PFSK-1 (cell line): ENCODE measurements around the gene ID2.

Experiments used
- FOXP2 ChIP-seq: optimal IDR thresholded peaks from 2 replicates; pipeline ENCODE3; 2011; ENCODE audit warnings: borderline replicate concordance, control low read depth, inconsistent platforms; ENCODE audit not compliant: insufficient read depth; ENCODE audit errors: extremely low read length, extremely low read depth
- POLR2AphosphoS5 ChIP-seq: IDR thresholded peaks from 2 replicates; pipeline ENCODE4 v1.6.1; 2012; ENCODE audit warnings: low read depth, mild to moderate bottlenecking, control low read depth, low read length, moderate library complexity
- TAF1 ChIP-seq: IDR thresholded peaks from 2 replicates; pipeline ENCODE4 v1.6.1; 2012; ENCODE audit warnings: low read length, control low read depth, borderline replicate concordance; ENCODE audit not compliant: insufficient read depth
- TF ChIP-seq, protein P1 (sequence below), 2 experiments: IDR thresholded peaks; 2 replicates each; pipeline versions ENCODE4 v1.6.1 to v1.8.0; 2011 to 2012; ENCODE audit warnings: low read depth in 2 of 2, low read length in 2 of 2, control low read depth in 1 of 2, inconsistent platforms in 1 of 2, mild to moderate bottlenecking in 1 of 2, moderate library complexity in 1 of 2; ENCODE audit not compliant: insufficient read depth in 1 of 2

DNA sequence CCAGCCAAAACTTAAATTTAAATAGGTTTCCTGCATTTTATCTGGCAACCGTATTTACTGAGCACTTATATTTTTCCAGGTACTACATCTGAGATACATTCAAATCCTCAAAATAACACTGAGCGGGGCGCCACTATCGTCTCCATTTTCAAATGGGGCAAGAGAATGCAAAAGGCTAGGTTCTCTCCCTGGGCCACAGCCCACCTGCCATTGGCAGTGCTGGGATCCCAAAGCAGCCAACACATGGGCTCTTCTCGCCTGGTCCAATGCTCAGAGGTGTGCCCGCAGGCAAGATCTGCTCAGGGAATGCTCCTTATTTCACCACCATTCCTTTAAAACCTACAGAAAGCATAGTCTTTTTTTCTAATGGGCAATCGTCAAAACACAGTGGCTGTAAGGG is 11.3 kb upstream of the ID2 start:
- TF ChIP-seq, protein P1, sequence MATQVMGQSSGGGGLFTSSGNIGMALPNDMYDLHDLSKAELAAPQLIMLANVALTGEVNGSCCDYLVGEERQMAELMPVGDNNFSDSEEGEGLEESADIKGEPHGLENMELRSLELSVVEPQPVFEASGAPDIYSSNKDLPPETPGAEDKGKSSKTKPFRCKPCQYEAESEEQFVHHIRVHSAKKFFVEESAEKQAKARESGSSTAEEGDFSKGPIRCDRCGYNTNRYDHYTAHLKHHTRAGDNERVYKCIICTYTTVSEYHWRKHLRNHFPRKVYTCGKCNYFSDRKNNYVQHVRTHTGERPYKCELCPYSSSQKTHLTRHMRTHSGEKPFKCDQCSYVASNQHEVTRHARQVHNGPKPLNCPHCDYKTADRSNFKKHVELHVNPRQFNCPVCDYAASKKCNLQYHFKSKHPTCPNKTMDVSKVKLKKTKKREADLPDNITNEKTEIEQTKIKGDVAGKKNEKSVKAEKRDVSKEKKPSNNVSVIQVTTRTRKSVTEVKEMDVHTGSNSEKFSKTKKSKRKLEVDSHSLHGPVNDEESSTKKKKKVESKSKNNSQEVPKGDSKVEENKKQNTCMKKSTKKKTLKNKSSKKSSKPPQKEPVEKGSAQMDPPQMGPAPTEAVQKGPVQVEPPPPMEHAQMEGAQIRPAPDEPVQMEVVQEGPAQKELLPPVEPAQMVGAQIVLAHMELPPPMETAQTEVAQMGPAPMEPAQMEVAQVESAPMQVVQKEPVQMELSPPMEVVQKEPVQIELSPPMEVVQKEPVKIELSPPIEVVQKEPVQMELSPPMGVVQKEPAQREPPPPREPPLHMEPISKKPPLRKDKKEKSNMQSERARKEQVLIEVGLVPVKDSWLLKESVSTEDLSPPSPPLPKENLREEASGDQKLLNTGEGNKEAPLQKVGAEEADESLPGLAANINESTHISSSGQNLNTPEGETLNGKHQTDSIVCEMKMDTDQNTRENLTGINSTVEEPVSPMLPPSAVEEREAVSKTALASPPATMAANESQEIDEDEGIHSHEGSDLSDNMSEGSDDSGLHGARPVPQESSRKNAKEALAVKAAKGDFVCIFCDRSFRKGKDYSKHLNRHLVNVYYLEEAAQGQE (IDR thresholded peaks at IDR 0.05; ENCODE audit: insufficient read depth in 1 of 2, low read depth in 2 of 2, low read length in 2 of 2), result no peak
- TF ChIP-seq TAF1 (no peak), POLR2AphosphoS5 (no peak), FOXP2 (no peak)
